Measurements from ENCODE around the gene DGKE.

DGKE gene

DNA sequence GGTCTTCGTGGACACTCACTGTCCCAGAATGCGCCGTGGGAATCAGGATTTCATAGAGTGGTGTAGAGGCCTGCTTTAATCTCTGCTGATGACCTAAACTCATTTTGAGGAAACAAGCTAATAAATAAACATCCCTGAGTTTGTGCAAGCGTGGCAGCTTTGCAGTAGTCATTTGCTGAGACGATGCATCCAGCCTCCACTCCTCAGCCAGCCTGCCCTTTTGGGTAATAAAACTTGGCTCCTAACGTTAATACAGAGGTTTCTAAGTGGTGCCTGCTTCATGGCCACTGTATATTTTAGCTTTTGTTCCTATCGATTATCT, 1.3 kb downstream of the DGKE start:
- TF ChIP-seq CTCF (conservative IDR thresholded peaks at IDR 0.05; ENCODE audit: control insufficient read depth, insufficient read depth, low read depth, low read length): no peak
- DNase-seq (ENCODE audit: low read depth): no peak
- peak overlapping the region; percentile 64 for H3K4me3 ChIP-seq (ENCODE audit: control insufficient read depth, low read depth, low read length)

DNA sequence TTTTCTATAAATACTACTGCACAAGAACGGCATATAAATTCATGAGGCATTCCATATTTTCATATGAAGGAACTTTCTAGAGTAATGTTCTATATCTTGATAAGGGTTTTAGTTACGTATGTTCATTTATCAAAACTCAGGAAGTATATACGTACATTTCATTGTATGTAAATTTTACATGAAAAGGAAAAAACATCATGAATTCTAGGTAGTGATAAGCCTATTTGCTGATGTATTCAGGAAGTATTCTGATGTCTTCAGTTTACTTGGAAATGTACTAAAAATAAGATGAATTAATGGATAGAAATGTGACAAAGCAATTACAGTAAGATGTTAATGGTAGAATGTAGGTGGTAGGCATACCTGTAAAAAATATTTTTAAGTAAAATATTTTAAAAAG, 4.7 kb downstream of the DGKE start:
- H3K4me3 ChIP-seq (ENCODE audit: control insufficient read depth, low read depth, low read length): no peak overlapping the region
- DNase-seq (ENCODE audit: low read depth): no peak
- TF ChIP-seq CTCF (conservative IDR thresholded peaks at IDR 0.05; ENCODE audit: control insufficient read depth, insufficient read depth, low read depth, low read length): no peak

- TF ChIP-seq CTCF (conservative IDR thresholded peaks at IDR 0.05; ENCODE audit: control insufficient read depth, insufficient read depth, low read depth, low read length): no peak
- DNase-seq (ENCODE audit: low read depth): no peak
Measured at GRCh38 chr17:56842577-56842976, 8.6 kb downstream of the DGKE start.

DNA sequence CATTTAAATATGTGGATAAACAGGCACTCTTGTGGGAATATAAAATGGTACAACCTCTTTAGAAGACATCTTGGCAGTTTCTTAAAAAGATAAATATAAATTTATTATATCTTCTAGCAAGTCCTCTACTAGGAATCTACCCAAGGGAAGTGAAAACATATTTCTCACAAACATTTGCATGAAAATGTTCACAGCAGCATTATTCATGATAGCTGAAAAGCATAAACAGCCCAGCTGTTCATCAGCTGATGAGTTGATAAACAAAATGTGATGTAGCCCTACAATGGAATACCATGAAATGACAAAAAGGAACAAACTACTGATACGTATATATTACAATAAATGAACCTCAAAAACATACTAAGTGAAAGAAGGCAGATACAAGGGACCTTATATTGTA, 12.0 kb downstream of the DGKE start:
- H3K4me3 ChIP-seq (ENCODE audit: control insufficient read depth, low read depth, low read length): no peak overlapping the region
- TF ChIP-seq CTCF (conservative IDR thresholded peaks at IDR 0.05; ENCODE audit: control insufficient read depth, insufficient read depth, low read depth, low read length): no peak
- DNase-seq (ENCODE audit: low read depth): no peak

More at GRCh38 chr17:56842577-56842976, 8.6 kb downstream of the DGKE start:
- no peak overlapping the region for H3K4me3 ChIP-seq (ENCODE audit: control insufficient read depth, low read depth, low read length)

DNA sequence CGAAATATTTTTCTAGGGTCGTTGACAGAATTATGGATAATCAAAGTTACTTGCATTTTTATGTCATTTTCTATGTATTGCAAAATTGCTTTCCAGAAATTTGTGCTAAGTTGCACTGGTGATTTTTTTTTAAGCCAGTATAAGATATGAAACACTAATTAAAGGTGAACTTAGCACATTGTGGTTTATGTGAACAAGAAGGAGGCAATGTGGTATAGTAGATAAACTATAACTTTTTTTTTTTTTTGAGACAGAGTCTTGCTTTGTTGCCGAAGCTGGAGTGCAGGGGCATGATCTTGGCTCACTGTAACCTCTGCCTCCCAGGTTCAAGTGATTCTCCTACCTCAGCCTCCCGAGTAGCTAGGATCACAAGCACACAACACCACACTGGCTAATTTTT, 13.2 kb downstream of the DGKE start:
- DNase-seq (ENCODE audit: low read depth): no peak
- TF ChIP-seq CTCF (conservative IDR thresholded peaks at IDR 0.05; ENCODE audit: control insufficient read depth, insufficient read depth, low read depth, low read length): no peak
- H3K4me3 ChIP-seq (ENCODE audit: control insufficient read depth, low read depth, low read length): no peak overlapping the region

- no peak for DNase-seq (ENCODE audit: low read depth)
- TF ChIP-seq CTCF (conservative IDR thresholded peaks at IDR 0.05; ENCODE audit: control insufficient read depth, insufficient read depth, low read depth, low read length): no peak
- no peak overlapping the region for H3K4me3 ChIP-seq (ENCODE audit: control insufficient read depth, low read depth, low read length)
Measured at GRCh38 chr17:56849131-56849530, 15.2 kb downstream of the DGKE start.

- DNase-seq (ENCODE audit: low read depth): no peak
- no peak overlapping the region for H3K4me3 ChIP-seq (ENCODE audit: control insufficient read depth, low read depth, low read length)
- no peak for TF ChIP-seq CTCF (conservative IDR thresholded peaks at IDR 0.05; ENCODE audit: control insufficient read depth, insufficient read depth, low read depth, low read length)
Measured at GRCh38 chr17:56850591-56850990, 16.6 kb downstream of the DGKE start.

Data from fibroblast of mammary gland (primary cell).